PC-9 (cell line): Measurements from ENCODE around the gene EIF4A3. TPM values are rescaled to one million over a fixed set of nuclear protein-coding genes. Genes with fewer than 3 reads are reported as not detected.

Experiments
- BruUV-seq: library from RNA; stranded (reverse); fragments of 400-500 nt; replicated peaks from 2 replicates; lab custom pipeline; 2021; lab: Mats Ljungman, UMichigan
- CTCF ChIA-PET: fragments of 300-600 bp; sonication (Branson Sonifier 250); formaldehyde crosslinking; loops from one replicate; lab custom pipeline; 2022; ENCODE audit warnings: antibody characterized with exemption; lab: Charles Lee
- POLR2A ChIA-PET: fragments of 300-600 bp; sonication (Branson Sonifier 250); formaldehyde crosslinking; loops from one replicate; lab custom pipeline; 2022; ENCODE audit warnings: antibody characterized with exemption; ENCODE audit not compliant: unreplicated experiment; lab: Charles Lee
- DNase-seq, 2 experiments: peaks; one replicate each; pipeline versions ENCODE4 v3.0.0 to v3.0.0-alpha.2; 2015 to 2022; ENCODE audit warnings: mixed read lengths in 1 of 2
- H2AFZ ChIP-seq: fragments of 200-600 bp; sonication (generic); 2 replicates; pipeline ENCODE4 v1.8.1; 2017; ENCODE audit warnings: antibody characterized with exemption
- H3F3A ChIP-seq: fragments of 200-600 bp; sonication (generic); 2 replicates; pipeline ENCODE4 v1.8.1; 2017; ENCODE audit warnings: antibody characterized with exemption, mild to moderate bottlenecking, low read depth; ENCODE audit not compliant: insufficient read depth
- H3K27ac ChIP-seq: fragments of 200-600 bp; sonication (generic); 2 replicates; pipeline ENCODE4 v1.6.1; 2016; ENCODE audit warnings: mixed run types
- H3K27me3 ChIP-seq: fragments of 200-600 bp; sonication (generic); 2 replicates; pipeline ENCODE4 v1.6.1; 2016; ENCODE audit warnings: low read depth, mixed run types; ENCODE audit not compliant: insufficient read depth
- H3K36me3 ChIP-seq: fragments of 200-600 bp; sonication (generic); 2 replicates; pipeline ENCODE4 v1.6.1; 2016; ENCODE audit warnings: low read depth, mixed run types
- H3K4me1 ChIP-seq: fragments of 200-600 bp; sonication (generic); replicated peaks from 2 replicates; pipeline ENCODE4 v1.6.1; 2016; ENCODE audit warnings: mixed run types; ENCODE audit not compliant: insufficient read depth
- H3K4me2 ChIP-seq: fragments of 200-600 bp; sonication (generic); 2 replicates; pipeline ENCODE4 v1.6.1; 2017; ENCODE audit warnings: mixed run types
- H3K4me3 ChIP-seq: fragments of 200-600 bp; sonication (generic); 2 replicates; pipeline ENCODE4 v1.6.1; 2016; ENCODE audit warnings: mixed run types
- H3K79me2 ChIP-seq: fragments of 200-600 bp; sonication (generic); 2 replicates; pipeline ENCODE4 v1.6.1; 2017; ENCODE audit warnings: low read depth, mixed run types
- H3K9me2 ChIP-seq: fragments of 200-600 bp; sonication (generic); 2 replicates; pipeline ENCODE4 v1.8.1; 2017; ENCODE audit warnings: mild to moderate bottlenecking; ENCODE audit not compliant: insufficient read depth
- H3K9me3 ChIP-seq: fragments of 200-600 bp; sonication (generic); 2 replicates; pipeline ENCODE4 v1.8.1; 2016; ENCODE audit warnings: low read depth; ENCODE audit not compliant: insufficient read depth
- H4K20me1 ChIP-seq: fragments of 200-600 bp; sonication (generic); 2 replicates; pipeline ENCODE4 v1.8.1; 2017; ENCODE audit not compliant: insufficient read depth
- EZH2 ChIP-seq: fragments of 200-600 bp; sonication (generic); IDR thresholded peaks from 2 replicates; pipeline ENCODE4 v1.8.0; 2017; ENCODE audit warnings: antibody characterized with exemption, low read depth
- intact Hi-C: fragments of 100-400 bp; cut with micrococcal nuclease; formaldehyde crosslinking; loops from one replicate; pipeline ENCODE4 v1.10.0; 2022; ENCODE audit not compliant: unreplicated experiment
- total RNA-seq: library from RNA; stranded (reverse); gene quantifications from 2 replicates; pipeline ENCODE4 v1.2.3, GENCODE V29; 2021
- TF ChIP-seq, protein P1 (sequence below): fragments of 200-600 bp; sonication (generic); conservative IDR thresholded peaks from 2 replicates; pipeline ENCODE4 v1.6.1; 2017; ENCODE audit warnings: mixed run types, antibody characterized with exemption, mild to moderate bottlenecking, moderate library complexity

EIF4A3 gene
- total RNA-seq, 1 experiment from 2014 or later: 114 TPM

DNA sequence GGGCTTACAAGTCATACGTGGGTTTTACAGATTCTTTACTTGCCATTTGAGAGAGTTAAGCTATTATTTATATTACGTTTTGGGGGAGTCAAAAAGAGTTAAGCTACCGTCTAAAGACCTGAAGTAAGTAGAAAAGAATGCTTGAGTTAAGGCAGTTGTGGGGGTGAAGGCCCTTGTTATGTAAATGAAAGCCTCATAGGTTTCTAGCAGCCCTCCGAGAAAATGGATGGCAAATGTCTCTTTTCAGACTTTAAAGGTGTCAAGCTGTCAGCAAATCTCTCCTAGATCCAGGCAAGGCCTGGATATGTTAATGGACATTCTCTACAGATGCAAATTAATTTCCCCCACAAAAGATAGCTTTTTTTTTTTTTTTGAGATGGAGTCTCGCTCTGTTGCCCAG lies 7.2 kb upstream of the EIF4A3 start:
- no peaks in the 10 kb centered on the region for H3K36me3 ChIP-seq

DNA sequence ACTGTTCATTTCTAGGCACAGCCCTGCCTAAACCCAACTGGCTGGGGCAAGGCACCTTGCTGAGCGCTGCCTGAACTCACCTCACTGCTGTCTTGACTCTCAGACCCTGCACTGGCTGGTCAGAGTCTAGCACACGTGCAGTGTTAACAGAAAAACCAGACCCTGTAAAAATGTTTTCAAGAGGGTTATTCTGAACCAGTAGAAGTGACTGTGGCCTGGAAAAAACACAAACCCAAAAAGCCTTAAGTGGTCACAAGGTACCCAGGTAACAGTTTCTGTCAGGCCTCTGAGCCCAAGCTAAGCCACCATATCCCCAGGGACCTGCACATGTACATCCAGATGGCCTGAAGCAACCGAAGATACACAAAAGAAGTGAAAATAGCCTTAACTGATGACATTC lies 6.1 kb upstream of the EIF4A3 start:
- intact Hi-C loops: no loop called here
- Histone ChIP-seq H3K79me2 (peaks cover 8% of the 10 kb centered on the region), H3K4me3 (no peak overlapping the region), H3K27ac (no peak overlapping the region), H3K9me3 (no peaks in the 10 kb centered on the region), H2AFZ (no peak overlapping the region), H3K4me1 (peaks cover 18% of the 10 kb centered on the region), H3K27me3 (no peaks in the 10 kb centered on the region), H3K4me2 (peak overlapping the region; percentile 23; the same call in 1 of the 2 replicates), H3F3A (peaks cover 8% of the 10 kb centered on the region; the same call in 1 of the 2 replicates), H3K9me2 (no peaks in the 10 kb centered on the region), H4K20me1 (no peaks in the 10 kb centered on the region), H3K36me3 (no peaks in the 10 kb centered on the region)
- TF ChIP-seq EZH2: no peak
- TF ChIP-seq, protein P1, sequence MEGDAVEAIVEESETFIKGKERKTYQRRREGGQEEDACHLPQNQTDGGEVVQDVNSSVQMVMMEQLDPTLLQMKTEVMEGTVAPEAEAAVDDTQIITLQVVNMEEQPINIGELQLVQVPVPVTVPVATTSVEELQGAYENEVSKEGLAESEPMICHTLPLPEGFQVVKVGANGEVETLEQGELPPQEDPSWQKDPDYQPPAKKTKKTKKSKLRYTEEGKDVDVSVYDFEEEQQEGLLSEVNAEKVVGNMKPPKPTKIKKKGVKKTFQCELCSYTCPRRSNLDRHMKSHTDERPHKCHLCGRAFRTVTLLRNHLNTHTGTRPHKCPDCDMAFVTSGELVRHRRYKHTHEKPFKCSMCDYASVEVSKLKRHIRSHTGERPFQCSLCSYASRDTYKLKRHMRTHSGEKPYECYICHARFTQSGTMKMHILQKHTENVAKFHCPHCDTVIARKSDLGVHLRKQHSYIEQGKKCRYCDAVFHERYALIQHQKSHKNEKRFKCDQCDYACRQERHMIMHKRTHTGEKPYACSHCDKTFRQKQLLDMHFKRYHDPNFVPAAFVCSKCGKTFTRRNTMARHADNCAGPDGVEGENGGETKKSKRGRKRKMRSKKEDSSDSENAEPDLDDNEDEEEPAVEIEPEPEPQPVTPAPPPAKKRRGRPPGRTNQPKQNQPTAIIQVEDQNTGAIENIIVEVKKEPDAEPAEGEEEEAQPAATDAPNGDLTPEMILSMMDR: no peak
- ChIA-PET CTCF (no interaction called here), POLR2A (no interaction called here)
- DNase-seq: no peak
- no TSS peak for BruUV-seq

More for the DNA sequence above, 7.2 kb upstream of the EIF4A3 start:
- H3K79me2 ChIP-seq: no peaks in the 10 kb centered on the region
- no peaks in the 10 kb centered on the region for H3K9me2 ChIP-seq
- BruUV-seq: no TSS peak
- H4K20me1 ChIP-seq: no peaks in the 10 kb centered on the region
- H3K9me3 ChIP-seq: no peaks in the 10 kb centered on the region
- H3K4me3 ChIP-seq: no peak overlapping the region
- ChIA-PET POLR2A (no interaction called here), CTCF (no interaction called here)
- no peak for DNase-seq
- peaks cover 8% of the 10 kb centered on the region; the same call in 1 of the 2 replicates for H3F3A ChIP-seq
- H3K27ac ChIP-seq: no peak overlapping the region
- no peaks in the 10 kb centered on the region for H3K27me3 ChIP-seq
- TF ChIP-seq, protein P1: no peak
- no peak for TF ChIP-seq EZH2
- H3K4me2 ChIP-seq: no peak overlapping the region
- peaks cover 15% of the 10 kb centered on the region for H3K4me1 ChIP-seq
- intact Hi-C loops: no loop called here
- H2AFZ ChIP-seq: no peak overlapping the region

DNA sequence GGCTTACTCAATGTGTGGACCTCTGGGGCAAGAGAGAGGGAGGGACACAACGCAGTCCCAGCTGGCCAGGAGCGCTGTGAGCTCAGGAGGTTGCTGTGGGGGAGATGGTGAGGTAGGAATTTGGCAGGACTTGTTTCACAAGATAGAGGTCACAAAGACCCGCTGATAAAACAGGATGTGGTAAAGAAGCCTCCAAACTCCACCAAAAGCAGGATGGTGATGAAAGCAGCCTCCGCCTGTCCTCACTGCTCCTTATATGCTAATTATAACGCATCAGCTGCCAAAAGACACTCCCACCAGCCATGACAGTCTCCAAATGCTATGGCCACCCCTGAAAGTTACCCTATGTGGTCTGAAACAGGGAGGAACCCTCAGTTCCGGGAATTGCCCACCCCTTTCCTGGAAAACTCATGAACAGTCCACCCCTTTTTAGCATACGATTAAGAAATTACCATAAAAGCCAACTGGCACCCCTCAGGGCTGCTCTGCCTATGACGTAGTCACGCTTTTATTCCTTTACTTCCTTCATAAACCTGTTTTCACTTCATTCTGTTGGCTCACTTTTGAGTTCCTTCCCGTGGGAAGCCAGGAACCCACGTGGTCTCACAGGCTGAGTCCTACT lies 5.3 kb upstream of the EIF4A3 start:
- CTCF ChIA-PET: no interaction called here
- Histone ChIP-seq H3K4me3 (no peak overlapping the region), H3K36me3 (no peaks in the 10 kb centered on the region), H4K20me1 (no peaks in the 10 kb centered on the region), H3K9me2 (no peaks in the 10 kb centered on the region), H3K4me1 (peaks cover 19% of the 10 kb centered on the region), H3K9me3 (no peaks in the 10 kb centered on the region), H3K27me3 (no peaks in the 10 kb centered on the region), H2AFZ (no peak overlapping the region), H3K79me2 (peaks cover 17% of the 10 kb centered on the region), H3F3A (peaks cover 8% of the 10 kb centered on the region; the same call in 1 of the 2 replicates), H3K4me2 (peak overlapping the region; percentile 23), H3K27ac (peak overlapping the region; percentile 33)
- peak in 1 of 2 experiments; percentile 69 for DNase-seq
- no peak for TF ChIP-seq EZH2
- TF ChIP-seq, protein P1: no peak
- BruUV-seq: no TSS peak
- intact Hi-C loops: no loop called here
- POLR2A ChIA-PET: interaction anchor here (0.6 kb wide), 1 partner anchor 33 kb away, joined by 4 read pairs; no protein-coding TSS in a partner anchor
